HG03280 (cell line): Measurements from ENCODE around the gene MRGPRX2.

Experiments
- ATAC-seq: cut with Tn5 transposase; IDR thresholded peaks from one replicate; pipeline ENCODE4 v1.9.1; 2021; ENCODE audit warnings: mild to moderate bottlenecking, moderate library complexity; ENCODE audit not compliant: unreplicated experiment

The MRGPRX2 gene

GRCh38 chr11:19076744-19077589 lies 16.4 kb upstream of the MRGPRX2 start:
- ATAC-seq: no peak

GRCh38 chr11:19075636-19076035 lies 15.1 kb upstream of the MRGPRX2 start:
- ATAC-seq: no peak

- ATAC-seq: no peak
These were observed 13.2 kb upstream of the MRGPRX2 start for GRCh38 chr11:19073454-19074415.

GRCh38 chr11:19072464-19072863 lies 11.9 kb upstream of the MRGPRX2 start:
- no peak for ATAC-seq

GRCh38 chr11:19071255-19071654 lies 10.7 kb upstream of the MRGPRX2 start:
- ATAC-seq: peak; percentile 97

GRCh38 chr11:19059833-19060232 lies 684 bp downstream of the MRGPRX2 start:
- no peak for ATAC-seq

- no peak for ATAC-seq
These were observed 4.6 kb downstream of the MRGPRX2 start for GRCh38 chr11:19055905-19056304.

- no peak for ATAC-seq
These were observed 5.5 kb downstream of the MRGPRX2 start for GRCh38 chr11:19055016-19055415.

- no peak for ATAC-seq
These were observed 6.6 kb downstream of the MRGPRX2 start for GRCh38 chr11:19053909-19054308.

- no peak for ATAC-seq
These were observed 10.2 kb downstream of the MRGPRX2 start for GRCh38 chr11:19050281-19050680.

- ATAC-seq: no peak
These were observed 11.2 kb downstream of the MRGPRX2 start for GRCh38 chr11:19049351-19049750.

- ATAC-seq: no peak
These were observed 20.5 kb downstream of the MRGPRX2 start for GRCh38 chr11:19040051-19040450.

- ATAC-seq: no peak
These were observed 21.1 kb downstream of the MRGPRX2 start for GRCh38 chr11:19039409-19039808.

- peak; percentile 47 for ATAC-seq
These were observed 27.5 kb downstream of the MRGPRX2 start for GRCh38 chr11:19032990-19033389.

- ATAC-seq: no peak
These were observed 32.5 kb downstream of the MRGPRX2 start for GRCh38 chr11:19027829-19028595.

GRCh38 chr11:19026862-19027261 lies 33.7 kb downstream of the MRGPRX2 start:
- ATAC-seq: no peak

GRCh38 chr11:19025481-19026406 lies 34.8 kb downstream of the MRGPRX2 start:
- no peak for ATAC-seq

GRCh38 chr11:19020831-19021230 lies 39.7 kb downstream of the MRGPRX2 start:
- ATAC-seq: no peak

- ATAC-seq: no peak
These were observed 41.6 kb downstream of the MRGPRX2 start for GRCh38 chr11:19018901-19019300.
